ENCODE results near the gene ROS1.
A peak's percentile ranks its signal among the peaks of the same experiment; 100 is the strongest.
"Not testable (repeated sequence)": the region's sequence is repeated elsewhere in the genome, so short reads cannot be mapped to it uniquely, and the experiment has no call there.

Gene ROS1

DNA sequence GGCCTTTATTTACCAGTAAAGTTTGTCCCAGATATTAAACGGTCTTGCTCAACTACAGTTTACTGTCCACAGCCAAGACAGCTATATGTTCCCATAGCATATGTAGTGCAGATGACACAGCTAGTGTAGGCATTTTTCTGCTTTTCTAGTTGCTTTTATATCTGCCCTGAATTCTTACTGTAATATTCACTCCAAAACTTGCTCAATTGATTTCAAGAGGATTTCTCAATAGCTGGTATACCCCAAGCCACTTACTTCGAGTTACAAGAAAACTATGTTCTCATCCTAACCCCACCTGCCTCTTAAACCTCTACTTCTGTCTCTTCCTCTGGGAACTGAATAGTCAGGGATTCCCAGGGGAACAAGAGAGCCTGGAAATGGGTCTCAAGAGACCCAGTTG is 18.9 kb upstream of the ROS1 start:
- in situ Hi-C loops (cut with MboI; ENCODE audit: low pct_unique_long_range_greater_than_20kb, low sequenced_read_pairs): no loop called here

DNA sequence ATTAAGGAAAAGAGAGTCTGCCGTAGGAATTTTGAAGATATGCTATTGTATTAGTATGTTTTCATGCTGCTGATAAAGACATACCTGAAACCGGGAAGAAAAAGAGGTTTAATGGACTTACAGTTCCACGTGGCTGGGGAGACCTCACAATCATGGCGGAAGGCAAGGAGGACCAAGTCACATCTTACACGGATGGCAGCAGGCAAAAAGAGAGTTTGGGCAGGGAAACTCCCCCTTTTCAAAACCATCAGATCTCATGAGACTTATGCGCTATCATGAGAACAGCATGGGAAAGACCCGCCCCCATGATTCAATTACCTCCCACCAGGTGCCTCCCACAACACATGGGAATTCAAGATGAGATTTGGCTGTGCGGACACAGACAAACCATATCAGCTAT is 16.6 kb upstream of the ROS1 start:
- in situ Hi-C loops (cut with MboI; ENCODE audit: low pct_unique_long_range_greater_than_20kb, low sequenced_read_pairs); DNase-seq: not testable (repeated sequence)

More for the DNA sequence above, 18.9 kb upstream of the ROS1 start:
- no peak for DNase-seq

DNA sequence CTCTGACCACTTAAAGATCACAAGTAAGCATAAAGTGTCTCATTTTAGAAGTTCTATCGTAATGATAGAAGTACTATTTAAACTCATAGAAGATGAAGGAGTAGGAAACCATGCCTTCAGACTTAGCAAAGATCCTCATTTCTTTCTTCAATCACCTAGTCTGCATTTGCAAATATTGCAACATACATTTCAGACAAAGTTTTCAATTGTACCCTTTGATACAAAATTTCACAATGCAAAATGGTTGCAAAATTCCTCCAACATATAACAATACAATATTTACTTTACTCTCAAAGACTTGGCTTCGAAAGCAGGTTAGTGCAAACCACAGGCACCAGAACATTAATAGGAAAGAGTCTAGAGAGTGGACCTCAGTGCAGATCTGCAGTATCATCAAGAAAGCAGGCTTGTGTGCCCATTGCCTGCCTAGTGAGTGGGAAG is 16.1 kb upstream of the ROS1 start:
- in situ Hi-C loops (cut with MboI; ENCODE audit: low pct_unique_long_range_greater_than_20kb, low sequenced_read_pairs): no loop called here
- no peak for DNase-seq

DNA sequence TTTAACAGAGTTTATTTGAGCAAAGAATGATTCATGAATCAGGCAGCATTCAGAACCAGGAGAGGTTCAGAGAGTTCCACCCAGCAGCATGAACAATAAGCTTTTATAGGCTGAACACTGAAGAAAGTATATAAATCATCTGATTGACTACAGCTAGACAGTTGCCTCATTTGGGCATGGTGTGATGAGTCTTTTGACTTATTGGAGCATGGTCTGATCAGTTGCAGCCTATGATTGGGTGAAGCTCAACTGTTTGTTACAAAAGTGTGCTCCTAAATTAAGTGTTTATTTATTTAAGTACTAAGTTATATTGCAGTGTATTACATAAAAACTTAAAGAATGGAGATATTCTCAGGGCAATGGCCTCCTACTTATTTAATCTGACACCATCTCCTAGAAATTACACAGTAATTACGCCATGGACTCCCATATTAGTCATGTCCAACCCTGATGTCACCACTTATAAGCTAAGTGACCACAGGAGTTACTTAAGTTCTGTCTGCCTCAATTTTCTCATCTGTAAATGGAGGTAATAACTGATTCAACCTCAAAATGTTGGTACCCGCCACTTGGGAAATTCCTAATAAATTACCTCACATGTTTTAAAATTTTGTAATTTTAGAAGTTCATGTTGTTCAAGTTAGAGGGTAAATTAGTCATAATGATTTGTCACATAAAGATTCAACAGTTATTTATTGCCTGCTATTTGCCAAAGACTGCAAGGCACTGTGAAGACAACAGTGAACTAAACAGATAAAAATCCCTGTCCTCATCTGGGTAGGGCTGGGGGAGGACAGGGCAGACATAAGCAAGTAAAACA is 15.2 kb upstream of the ROS1 start:
- no peak for DNase-seq
- in situ Hi-C loops (cut with MboI; ENCODE audit: low pct_unique_long_range_greater_than_20kb, low sequenced_read_pairs): no loop called here

DNA sequence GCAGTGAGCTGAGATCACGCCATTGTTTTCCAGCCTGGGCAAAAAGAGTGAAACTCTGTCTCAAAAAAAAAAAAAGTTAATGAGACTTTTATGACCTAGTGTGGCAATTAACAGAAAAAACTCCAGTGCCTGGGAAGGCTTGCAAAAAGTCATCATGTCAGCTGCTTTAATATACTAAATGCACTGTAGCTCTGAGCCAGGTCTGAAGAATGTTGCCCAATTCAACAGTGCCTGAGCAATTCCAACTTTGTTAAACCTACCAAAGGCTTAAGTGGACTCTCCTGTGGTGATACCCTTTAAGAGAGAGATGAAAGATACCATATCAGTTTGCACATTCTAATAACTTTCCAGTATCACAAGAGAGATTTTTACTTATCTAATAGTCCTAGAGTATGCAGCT is 6.5 kb upstream of the ROS1 start:
- in situ Hi-C loops (cut with MboI; ENCODE audit: low pct_unique_long_range_greater_than_20kb, low sequenced_read_pairs): no loop called here

DNA sequence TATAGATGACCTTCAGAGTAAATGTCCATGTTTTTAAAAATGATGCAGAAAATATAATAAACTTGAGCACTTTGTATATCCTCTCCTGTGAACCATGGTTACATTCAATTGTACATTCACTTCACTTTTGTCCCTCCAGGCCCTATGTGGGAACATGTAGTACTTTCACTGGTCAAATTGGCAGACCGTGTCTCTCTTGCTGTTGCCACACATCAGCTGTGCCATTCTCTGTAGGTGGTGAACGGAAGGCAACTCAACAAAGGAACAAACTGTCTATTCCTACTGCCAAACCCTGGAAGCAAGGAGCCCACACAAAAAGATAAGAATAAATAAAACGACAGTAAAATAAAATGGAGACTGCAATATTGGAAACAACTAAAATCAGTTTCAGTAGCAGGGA is 2.0 kb downstream of the ROS1 start:
- in situ Hi-C loops (cut with MboI; ENCODE audit: low pct_unique_long_range_greater_than_20kb, low sequenced_read_pairs): no loop called here

More for the DNA sequence above, 6.5 kb upstream of the ROS1 start:
- no peak for DNase-seq

DNA sequence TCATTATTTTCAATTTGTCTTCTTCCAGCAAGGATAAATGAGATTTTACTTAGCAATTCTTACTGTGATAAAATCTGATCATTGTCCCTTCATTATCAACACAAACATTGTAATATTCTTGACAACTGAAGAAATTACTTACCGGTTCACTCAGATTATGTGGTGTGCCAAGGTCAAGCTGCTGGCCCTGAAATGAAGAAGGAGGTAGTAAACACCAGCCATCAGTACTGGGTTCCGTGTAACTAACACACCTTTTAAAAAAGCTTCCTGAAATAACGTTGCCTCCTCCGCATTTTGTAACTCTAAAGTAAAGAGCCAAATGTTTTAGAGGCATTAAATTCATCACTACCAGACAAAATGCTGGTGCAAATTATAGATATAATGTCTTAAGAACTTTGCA is 7.4 kb downstream of the ROS1 start:
- in situ Hi-C loops (cut with MboI; ENCODE audit: low pct_unique_long_range_greater_than_20kb, low sequenced_read_pairs): no loop called here

More for the DNA sequence above, 2.0 kb downstream of the ROS1 start:
- no peak for DNase-seq

DNA sequence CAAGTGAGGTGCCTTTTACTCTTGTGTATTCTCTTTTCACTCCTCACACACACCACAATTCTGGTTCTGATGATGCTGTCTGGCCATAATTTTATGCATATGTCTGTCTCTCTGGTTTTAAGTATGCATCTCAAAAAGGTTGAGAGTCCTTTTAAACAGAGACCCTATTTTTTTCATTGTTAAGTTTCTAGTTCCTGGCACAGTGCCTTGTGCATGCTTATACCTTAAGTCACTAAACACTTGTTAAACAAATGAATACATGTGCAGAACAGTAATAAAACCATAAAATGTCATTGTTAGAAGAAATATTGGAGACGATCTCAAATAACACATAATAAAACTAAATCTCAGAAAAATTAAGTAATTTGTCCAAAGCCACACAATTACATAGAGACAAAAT is 7.9 kb downstream of the ROS1 start:
- in situ Hi-C loops (cut with MboI; ENCODE audit: low pct_unique_long_range_greater_than_20kb, low sequenced_read_pairs): no loop called here
- no peak for DNase-seq

More for the DNA sequence above, 7.4 kb downstream of the ROS1 start:
- DNase-seq: no peak

DNA sequence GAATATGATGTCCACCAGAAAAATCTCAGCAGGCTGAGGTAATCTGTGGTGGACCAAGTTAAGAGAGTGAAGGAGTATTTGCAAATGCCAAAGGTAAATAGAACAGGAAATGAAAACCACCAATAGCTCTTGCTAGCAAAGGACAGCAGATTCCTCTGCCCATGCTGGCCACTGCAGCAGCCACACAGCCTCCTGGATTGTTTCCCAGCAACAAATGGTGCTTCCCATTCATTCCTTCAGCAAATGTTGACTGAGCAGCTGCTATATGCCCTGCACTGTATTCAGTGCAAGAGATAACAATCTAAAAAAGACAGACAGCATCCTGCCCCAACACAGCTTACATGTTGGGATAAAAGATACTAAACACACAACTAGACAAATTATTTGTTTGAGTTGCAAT is 11.0 kb downstream of the ROS1 start:
- DNase-seq: no peak
- in situ Hi-C loops (cut with MboI; ENCODE audit: low pct_unique_long_range_greater_than_20kb, low sequenced_read_pairs): no loop called here

DNA sequence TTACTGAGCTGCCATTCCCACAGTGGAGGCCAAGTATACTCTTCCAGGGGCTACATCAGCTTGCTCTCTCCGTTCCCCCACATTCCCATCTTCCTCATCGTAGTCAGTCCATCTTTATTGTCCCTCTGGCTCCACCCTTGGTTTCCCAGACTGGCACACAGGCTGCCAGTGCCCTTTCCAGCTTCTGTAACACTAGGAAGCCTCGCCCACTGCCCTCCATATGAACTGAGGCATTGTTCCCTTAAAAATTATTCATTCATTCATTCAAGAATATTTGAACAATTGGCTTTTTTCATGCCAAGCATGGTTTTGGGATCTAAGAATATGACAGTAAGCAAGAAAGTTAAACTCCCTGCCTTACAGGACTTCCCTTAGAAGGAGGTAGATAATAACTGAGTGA is 14.3 kb downstream of the ROS1 start:
- no peak for DNase-seq
- in situ Hi-C loops (cut with MboI; ENCODE audit: low pct_unique_long_range_greater_than_20kb, low sequenced_read_pairs): no loop called here

DNA sequence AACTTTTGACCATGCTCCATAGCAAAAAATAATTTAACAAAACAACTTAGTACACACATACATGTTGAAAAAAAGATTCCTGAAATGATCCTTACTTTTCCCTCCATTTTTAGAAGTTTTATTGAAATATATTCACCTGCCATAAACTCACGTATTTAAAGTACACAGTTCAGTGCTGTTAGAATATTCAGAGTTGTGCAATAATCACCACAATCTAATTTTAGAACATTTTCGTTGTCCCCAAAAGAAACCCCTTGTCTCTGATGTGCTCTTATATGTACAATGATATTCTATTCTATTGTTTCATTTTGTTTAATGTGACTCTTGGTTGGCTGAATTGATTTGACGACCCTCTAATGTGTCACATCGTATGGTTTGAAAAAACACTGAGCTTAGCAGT is 15.9 kb downstream of the ROS1 start:
- in situ Hi-C loops (cut with MboI; ENCODE audit: low pct_unique_long_range_greater_than_20kb, low sequenced_read_pairs): no loop called here
- no peak for DNase-seq

DNA sequence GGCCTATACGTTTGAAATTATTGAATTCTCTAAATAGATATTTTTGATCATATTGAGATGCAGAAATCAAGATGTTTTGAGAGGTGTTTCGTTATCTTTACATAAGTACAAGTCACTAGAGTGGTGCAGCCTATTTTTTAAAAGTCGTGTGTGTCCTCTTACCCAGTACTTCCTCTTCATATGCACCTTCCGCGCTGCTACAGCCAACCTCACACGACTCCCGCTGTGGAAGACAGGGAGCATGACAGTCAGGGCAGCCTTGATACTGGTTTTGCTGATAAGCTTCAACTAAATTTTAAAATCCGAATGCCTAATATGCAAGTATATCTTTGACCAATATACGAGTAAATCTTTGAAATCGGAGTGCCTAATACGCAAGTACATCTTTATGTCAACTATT is 16.3 kb downstream of the ROS1 start:
- in situ Hi-C loops (cut with MboI; ENCODE audit: low pct_unique_long_range_greater_than_20kb, low sequenced_read_pairs): no loop called here
- DNase-seq: peak; percentile 36

DNA sequence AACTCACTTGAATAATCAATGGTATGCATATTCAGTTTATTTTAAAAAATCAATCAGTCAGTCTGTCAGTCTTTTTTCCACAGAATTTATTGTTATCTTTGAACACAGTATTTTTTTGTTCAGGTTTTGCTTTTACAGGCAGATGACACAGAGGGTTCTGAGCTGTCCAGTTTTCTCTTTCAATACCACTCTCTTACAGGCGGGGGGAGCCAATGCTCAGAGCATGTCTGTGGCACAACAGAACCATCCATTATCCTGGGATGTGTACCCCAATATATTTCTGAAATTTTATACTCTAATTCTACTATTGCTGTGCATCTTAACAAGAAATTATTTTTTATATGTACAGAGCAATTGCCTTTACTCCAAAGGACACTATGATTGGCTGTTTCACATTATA is 21.2 kb downstream of the ROS1 start:
- DNase-seq: no peak
- in situ Hi-C loops (cut with MboI; ENCODE audit: low pct_unique_long_range_greater_than_20kb, low sequenced_read_pairs): no loop called here

DNA sequence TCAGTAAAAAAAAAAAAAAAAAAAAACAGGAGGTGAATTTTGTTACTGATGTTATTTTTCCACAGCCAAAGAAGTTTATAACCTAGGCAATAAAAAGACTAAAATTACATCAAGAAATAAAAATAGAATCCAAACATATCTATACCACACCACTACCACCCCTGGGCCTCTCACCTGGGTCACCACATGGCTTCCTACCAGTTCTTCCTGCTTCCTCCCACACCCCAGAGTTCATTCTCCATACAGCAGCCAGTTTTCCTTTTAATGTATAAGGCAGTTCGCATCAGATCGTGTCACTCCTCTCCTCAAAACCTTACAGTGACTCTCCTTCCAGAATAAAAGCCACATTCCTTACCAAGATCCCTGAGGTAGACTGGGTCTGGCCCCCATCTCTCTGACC is 23.9 kb downstream of the ROS1 start:
- in situ Hi-C loops (cut with MboI; ENCODE audit: low pct_unique_long_range_greater_than_20kb, low sequenced_read_pairs): no loop called here
- DNase-seq: no peak

DNA sequence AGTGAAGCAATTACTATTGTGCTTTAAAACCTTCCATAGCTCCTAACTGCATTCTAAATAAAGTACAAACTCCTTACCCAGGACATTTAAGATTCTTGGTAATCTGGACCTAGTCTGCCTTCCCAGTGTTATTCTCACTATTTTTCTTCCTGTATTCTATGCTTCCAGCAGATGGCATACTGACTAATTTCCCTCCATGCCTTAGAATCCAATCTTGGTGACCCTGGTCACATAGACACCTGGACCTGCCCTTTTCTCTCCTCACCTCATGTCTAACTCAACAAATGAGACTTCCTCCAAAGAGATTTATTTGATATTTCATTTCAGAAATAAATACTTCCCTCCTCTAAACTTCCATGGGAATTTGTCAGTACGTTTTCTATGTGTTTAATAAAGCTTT is 25.8 kb downstream of the ROS1 start:
- in situ Hi-C loops (cut with MboI; ENCODE audit: low pct_unique_long_range_greater_than_20kb, low sequenced_read_pairs): no loop called here
- DNase-seq: no peak

DNA sequence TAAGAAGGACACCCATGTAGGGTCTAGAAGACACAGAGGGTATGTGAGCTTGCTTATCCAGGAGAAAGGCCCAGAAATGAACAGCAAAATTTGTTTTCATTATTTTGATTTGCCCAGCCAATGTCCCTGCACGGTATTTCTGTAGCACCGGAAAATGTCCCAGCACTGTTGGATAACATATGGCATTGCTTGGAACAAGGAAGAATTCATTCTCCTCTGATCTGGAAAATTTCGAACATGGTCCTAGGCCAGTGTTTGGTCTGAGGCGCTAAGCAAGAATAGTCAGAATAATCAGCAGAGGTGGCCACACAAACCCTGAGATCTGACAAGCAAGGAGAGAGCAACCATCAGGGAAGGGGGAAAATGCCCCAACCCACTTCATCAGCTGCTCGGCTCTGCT is 26.6 kb downstream of the ROS1 start:
- in situ Hi-C loops (cut with MboI; ENCODE audit: low pct_unique_long_range_greater_than_20kb, low sequenced_read_pairs): no loop called here
- DNase-seq: no peak

DNA sequence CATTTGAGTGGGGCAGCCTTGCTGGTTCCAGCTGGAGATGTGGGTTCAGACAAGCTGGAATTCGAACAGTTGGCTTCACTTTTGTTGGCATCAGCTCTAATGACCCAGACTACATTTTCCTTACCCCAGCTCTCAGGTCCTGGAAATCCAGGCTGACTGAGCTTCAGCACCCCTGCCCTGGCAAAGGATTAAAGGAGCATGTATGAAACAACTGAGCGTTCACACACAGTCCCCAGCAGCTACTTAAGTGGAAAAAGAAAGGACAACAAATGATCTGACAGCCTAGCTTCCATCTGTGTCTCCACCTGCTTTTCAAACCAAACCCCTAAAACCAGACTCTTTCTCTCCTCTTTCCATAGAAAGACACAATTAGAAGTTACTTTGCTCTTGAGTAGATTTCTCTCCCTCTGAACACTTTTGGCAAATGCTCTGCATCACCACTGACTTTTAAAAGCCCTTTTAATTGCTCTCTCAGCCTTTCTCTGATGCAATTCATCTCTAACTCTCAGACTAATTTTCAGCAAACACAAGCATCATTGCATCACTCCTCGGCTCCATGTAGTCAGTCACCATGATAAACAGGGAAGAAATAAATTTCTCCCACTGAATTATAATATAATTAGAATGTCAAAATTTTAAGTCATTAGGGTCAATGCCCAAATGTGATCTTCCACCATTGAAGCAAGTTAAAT is 28.1 kb downstream of the ROS1 start:
- in situ Hi-C loops (cut with MboI; ENCODE audit: low pct_unique_long_range_greater_than_20kb, low sequenced_read_pairs): no loop called here
- DNase-seq: no peak

DNA sequence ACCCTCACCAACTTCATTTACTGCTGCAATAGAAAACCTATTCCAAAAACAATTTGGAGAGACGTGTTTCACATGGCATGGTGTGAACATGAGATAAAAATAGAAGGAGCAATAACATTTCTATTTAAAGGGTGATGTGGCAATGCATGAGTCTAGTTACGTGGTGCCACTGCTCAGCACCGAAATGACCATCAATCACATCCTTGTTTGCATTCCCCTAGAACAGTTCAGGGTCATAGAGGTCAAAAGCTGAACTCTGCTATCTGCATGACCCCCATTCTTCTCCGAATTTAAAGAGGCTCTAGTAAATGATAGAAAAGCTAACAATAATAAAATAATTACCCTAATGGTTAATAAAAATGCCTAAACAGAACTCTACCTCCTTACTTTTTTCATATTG is 29.5 kb downstream of the ROS1 start:
- DNase-seq: no peak
- in situ Hi-C loops (cut with MboI; ENCODE audit: low pct_unique_long_range_greater_than_20kb, low sequenced_read_pairs): no loop called here

DNA sequence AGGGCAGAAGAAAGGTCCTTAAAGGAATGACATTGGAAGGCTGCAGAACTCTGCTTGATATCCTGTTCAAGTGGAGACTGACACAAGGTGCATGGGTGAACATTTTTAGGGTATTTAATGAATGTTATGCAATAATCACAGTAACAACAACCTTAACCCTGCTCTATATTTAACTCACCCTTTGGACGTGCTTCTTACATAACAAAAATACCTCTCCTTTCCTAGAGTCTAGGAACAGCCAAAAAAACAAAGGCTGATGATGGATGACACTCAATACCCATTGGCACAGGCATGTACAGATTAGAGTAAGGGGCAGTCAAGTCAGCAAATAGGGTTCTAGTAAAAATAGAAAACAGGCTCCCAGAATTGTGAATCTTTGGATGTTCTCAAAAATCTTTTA is 30.6 kb downstream of the ROS1 start:
- in situ Hi-C loops (cut with MboI; ENCODE audit: low pct_unique_long_range_greater_than_20kb, low sequenced_read_pairs): no loop called here
- no peak for DNase-seq

DNA sequence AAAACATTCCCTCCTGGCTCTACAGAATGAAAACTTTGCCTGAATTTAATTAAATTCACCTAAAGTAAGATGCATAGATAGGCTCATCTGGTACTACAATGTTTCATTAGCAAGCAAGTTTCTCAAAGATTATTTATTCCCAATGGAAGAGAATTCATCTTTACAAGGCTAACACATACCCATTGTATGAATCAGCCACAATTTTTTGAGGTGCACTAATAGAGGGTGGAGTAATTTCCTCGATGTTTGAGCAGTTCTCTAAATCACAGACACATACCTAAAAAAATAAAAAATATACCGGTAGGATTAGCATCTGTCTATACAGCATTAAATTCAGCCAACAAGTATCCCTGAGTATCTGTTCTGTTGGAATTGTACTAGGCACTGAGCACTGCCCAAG is 32.7 kb downstream of the ROS1 start:
- in situ Hi-C loops (cut with MboI; ENCODE audit: low pct_unique_long_range_greater_than_20kb, low sequenced_read_pairs): no loop called here
- DNase-seq: no peak
